Measurements from ENCODE around the gene LAS1L. TPM values are rescaled to one million over a fixed set of nuclear protein-coding genes. Genes with fewer than 3 reads are reported as not detected.

Gene LAS1L
- total and polyA plus RNA-seq, 2 experiments from 2014 or later = 14.1 to 26.0 TPM

DNA sequence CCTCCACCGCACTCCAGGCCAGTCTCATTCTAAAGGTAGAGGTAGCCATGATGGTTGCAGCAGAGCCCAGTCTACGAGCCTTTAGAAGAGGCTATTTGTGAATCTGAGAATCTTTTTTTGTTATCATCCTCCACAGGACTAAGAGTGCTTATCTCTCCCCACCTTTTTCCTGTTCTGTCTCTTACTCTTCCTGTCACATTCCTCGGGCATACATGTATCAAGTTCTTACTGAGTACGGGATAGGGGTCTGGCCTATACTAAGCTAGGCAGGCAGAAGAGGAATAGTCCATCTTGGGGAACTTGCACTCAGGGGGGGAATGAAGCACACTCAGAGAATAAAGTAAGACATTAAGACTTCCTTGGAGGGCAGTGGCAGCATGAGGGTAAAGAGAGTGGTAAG lies 25.7 kb downstream of the LAS1L start:
- WGBS (ENCODE audit: low lambda C conversion rate, missing lambda C conversion rate) = 72% methylated on average over 4 of the region's 4 CpGs
- Histone ChIP-seq H3K27ac (no peak overlapping the region), H3K4me1 (ENCODE audit: insufficient read depth) (no peaks in the 10 kb centered on the region), H3K9me2 (replicated peaks; ENCODE audit: insufficient read depth) (no peaks in the 10 kb centered on the region), H3K27me3 (no peaks in the 10 kb centered on the region), H3K36me3 (replicated peaks; ENCODE audit: insufficient read depth, low read depth) (no peaks in the 10 kb centered on the region), H3K9me3 (ENCODE audit: low read depth) (no peaks in the 10 kb centered on the region), H3K79me2 (no peaks in the 10 kb centered on the region), H2AFZ (no peak overlapping the region), H3K4me3 (no peak overlapping the region), H3K4me2 (no peak overlapping the region), H4K20me1 (ENCODE audit: insufficient read depth, poor library complexity, severe bottlenecking) (no peaks in the 10 kb centered on the region)
- no peak for DNase-seq (ENCODE audit: low spot score)
- TF ChIP-seq EZH2phosphoT487 (IDR thresholded peaks at IDR 0.05; ENCODE audit: low read depth, severe bottlenecking, unreplicated experiment) = no peak
- TF ChIP-seq, protein P1, sequence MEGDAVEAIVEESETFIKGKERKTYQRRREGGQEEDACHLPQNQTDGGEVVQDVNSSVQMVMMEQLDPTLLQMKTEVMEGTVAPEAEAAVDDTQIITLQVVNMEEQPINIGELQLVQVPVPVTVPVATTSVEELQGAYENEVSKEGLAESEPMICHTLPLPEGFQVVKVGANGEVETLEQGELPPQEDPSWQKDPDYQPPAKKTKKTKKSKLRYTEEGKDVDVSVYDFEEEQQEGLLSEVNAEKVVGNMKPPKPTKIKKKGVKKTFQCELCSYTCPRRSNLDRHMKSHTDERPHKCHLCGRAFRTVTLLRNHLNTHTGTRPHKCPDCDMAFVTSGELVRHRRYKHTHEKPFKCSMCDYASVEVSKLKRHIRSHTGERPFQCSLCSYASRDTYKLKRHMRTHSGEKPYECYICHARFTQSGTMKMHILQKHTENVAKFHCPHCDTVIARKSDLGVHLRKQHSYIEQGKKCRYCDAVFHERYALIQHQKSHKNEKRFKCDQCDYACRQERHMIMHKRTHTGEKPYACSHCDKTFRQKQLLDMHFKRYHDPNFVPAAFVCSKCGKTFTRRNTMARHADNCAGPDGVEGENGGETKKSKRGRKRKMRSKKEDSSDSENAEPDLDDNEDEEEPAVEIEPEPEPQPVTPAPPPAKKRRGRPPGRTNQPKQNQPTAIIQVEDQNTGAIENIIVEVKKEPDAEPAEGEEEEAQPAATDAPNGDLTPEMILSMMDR (IDR thresholded peaks at IDR 0.05; ENCODE audit: poor library complexity) = no peak
- no peak for TF ChIP-seq EZH2 (IDR thresholded peaks at IDR 0.05; ENCODE audit: borderline replicate concordance)

DNA sequence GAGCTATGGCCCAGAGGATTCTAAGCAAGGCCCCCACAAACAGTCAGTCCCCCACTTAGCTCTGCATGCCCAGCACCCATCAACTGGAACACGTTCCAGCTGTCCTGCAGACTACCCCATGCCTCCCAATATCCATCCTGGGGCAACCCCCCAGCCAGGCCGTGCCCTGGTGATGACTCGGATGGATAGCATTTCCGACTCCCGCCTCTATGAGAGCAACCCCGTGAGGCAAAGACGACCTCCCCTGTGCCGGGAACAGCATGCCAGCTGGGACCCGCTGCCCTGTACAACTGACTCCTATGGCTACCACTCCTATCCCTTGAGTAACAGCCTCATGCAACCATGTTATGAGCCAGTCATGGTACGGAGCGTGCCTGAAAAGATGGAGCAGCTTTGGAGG lies 32.0 kb downstream of the LAS1L start:
- Histone ChIP-seq H3K4me3 (no peak overlapping the region), H3K27ac (no peak overlapping the region), H3K4me1 (ENCODE audit: insufficient read depth) (no peaks in the 10 kb centered on the region), H3K36me3 (replicated peaks; ENCODE audit: insufficient read depth, low read depth) (no peaks in the 10 kb centered on the region), H3K9me3 (ENCODE audit: low read depth) (no peaks in the 10 kb centered on the region), H3K9me2 (replicated peaks; ENCODE audit: insufficient read depth) (no peaks in the 10 kb centered on the region), H3K79me2 (no peaks in the 10 kb centered on the region), H2AFZ (no peak overlapping the region), H3K27me3 (no peaks in the 10 kb centered on the region), H4K20me1 (ENCODE audit: insufficient read depth, poor library complexity, severe bottlenecking) (no peaks in the 10 kb centered on the region), H3K4me2 (no peak overlapping the region)
- DNase-seq (ENCODE audit: low spot score) = no peak
- 91% methylated on average over 11 of the region's 11 CpGs for WGBS (ENCODE audit: low lambda C conversion rate, missing lambda C conversion rate)
- no peak for TF ChIP-seq EZH2phosphoT487 (IDR thresholded peaks at IDR 0.05; ENCODE audit: low read depth, severe bottlenecking, unreplicated experiment)
- no peak for TF ChIP-seq EZH2 (IDR thresholded peaks at IDR 0.05; ENCODE audit: borderline replicate concordance)
- TF ChIP-seq, protein P1 (IDR thresholded peaks at IDR 0.05; ENCODE audit: poor library complexity) = no peak

DNA sequence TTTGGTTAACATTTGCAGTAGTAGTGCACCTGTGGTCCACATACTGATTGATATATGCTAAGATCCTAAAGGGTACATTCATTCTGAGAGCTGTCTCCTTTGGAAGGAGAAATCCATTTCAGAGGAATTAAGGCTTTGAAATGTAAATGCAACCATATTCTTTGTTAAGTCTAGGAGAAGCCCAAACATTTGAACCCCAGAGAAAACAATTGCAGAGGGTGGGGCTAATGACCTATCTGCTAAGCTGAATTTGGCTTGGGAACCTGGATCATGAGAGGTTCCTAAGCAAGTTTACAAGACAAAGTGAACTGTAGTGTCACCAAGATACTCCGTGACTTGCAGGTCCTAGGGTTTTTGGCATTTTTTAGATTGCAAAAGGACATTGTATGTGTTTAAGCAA lies 41.2 kb downstream of the LAS1L start:
- Histone ChIP-seq H3K4me3 (no peak overlapping the region), H2AFZ (no peak overlapping the region), H3K27ac (no peak overlapping the region), H3K9me2 (replicated peaks; ENCODE audit: insufficient read depth) (no peaks in the 10 kb centered on the region), H3K4me1 (ENCODE audit: insufficient read depth) (no peaks in the 10 kb centered on the region), H3K79me2 (no peaks in the 10 kb centered on the region), H3K27me3 (no peaks in the 10 kb centered on the region), H3K36me3 (replicated peaks; ENCODE audit: insufficient read depth, low read depth) (no peaks in the 10 kb centered on the region), H4K20me1 (ENCODE audit: insufficient read depth, poor library complexity, severe bottlenecking) (no peaks in the 10 kb centered on the region), H3K9me3 (ENCODE audit: low read depth) (no peaks in the 10 kb centered on the region), H3K4me2 (no peak overlapping the region)
- TF ChIP-seq EZH2 (IDR thresholded peaks at IDR 0.05; ENCODE audit: borderline replicate concordance) (no peak), EZH2phosphoT487 (IDR thresholded peaks at IDR 0.05; ENCODE audit: low read depth, severe bottlenecking, unreplicated experiment) (no peak)
- TF ChIP-seq, protein P1 (IDR thresholded peaks at IDR 0.05; ENCODE audit: poor library complexity) = no peak
- WGBS (ENCODE audit: low lambda C conversion rate, missing lambda C conversion rate) = 91% methylated on average over 1 of the region's 1 CpG
- DNase-seq (ENCODE audit: low spot score) = no peak

DNA sequence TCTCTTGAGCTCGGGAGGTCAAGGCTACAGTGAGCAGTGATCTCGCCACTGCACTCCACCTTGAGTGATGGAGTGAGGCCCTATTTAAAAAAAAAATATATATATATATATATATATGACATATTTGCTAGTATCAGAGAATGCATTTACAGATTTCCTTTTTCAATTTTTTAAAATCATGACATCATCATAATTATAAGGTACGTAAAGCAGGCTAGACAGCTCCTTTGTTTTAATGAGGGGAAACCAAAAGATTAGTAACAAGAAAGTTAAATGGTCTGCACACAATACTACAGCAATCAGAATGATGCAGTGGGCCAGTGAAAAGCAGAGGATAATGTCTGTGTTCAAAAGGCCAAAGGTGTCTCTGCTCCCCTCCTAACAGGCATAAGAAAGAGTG lies 43.0 kb downstream of the LAS1L start:
- Histone ChIP-seq H3K4me2 (no peak overlapping the region), H4K20me1 (ENCODE audit: insufficient read depth, poor library complexity, severe bottlenecking) (no peaks in the 10 kb centered on the region), H3K79me2 (no peaks in the 10 kb centered on the region), H3K9me3 (ENCODE audit: low read depth) (no peaks in the 10 kb centered on the region), H3K4me3 (no peak overlapping the region), H3K27me3 (no peaks in the 10 kb centered on the region), H3K4me1 (ENCODE audit: insufficient read depth) (no peaks in the 10 kb centered on the region), H3K27ac (no peak overlapping the region), H3K36me3 (replicated peaks; ENCODE audit: insufficient read depth, low read depth) (no peaks in the 10 kb centered on the region), H2AFZ (no peak overlapping the region), H3K9me2 (replicated peaks; ENCODE audit: insufficient read depth) (no peaks in the 10 kb centered on the region)
- no peak for DNase-seq (ENCODE audit: low spot score)
- TF ChIP-seq EZH2 (IDR thresholded peaks at IDR 0.05; ENCODE audit: borderline replicate concordance) = no peak
- TF ChIP-seq EZH2phosphoT487 (IDR thresholded peaks at IDR 0.05; ENCODE audit: low read depth, severe bottlenecking, unreplicated experiment) = no peak
- TF ChIP-seq, protein P1 (IDR thresholded peaks at IDR 0.05; ENCODE audit: poor library complexity) = no peak
- WGBS (ENCODE audit: low lambda C conversion rate, missing lambda C conversion rate) = 89% methylated on average over 3 of the region's 3 CpGs
